Ascending aorta (tissue), 2 donors: ENCODE results near the gene CTDP1. TPM values are rescaled to one million over a fixed set of nuclear protein-coding genes. Genes with fewer than 3 reads are reported as not detected.
A peak's percentile ranks its signal among the peaks of the same experiment; 100 is the strongest.

Source experiments
- DNase-seq, 2 donors: peaks; one replicate each; pipeline ENCODE4 v3.0.0-alpha.2; 2019; ENCODE audit warnings: low spot score in 2 of 2
- H3K27ac ChIP-seq, 2 donors: fragments of 200-600 bp; sonication (generic); one replicate each; pipeline ENCODE4 v1.5.1; 2016 to 2017; ENCODE audit warnings: mild to moderate bottlenecking in 1 of 2
- H3K27me3 ChIP-seq: fragments of 200-600 bp; sonication (generic); one replicate; pipeline ENCODE4 v1.5.1; 2017
- H3K36me3 ChIP-seq, 2 donors: fragments of 200-600 bp; sonication (generic); one replicate each; pipeline ENCODE4 v1.5.1; 2016
- H3K4me1 ChIP-seq, 2 donors: fragments of 200-600 bp; sonication (generic); one replicate each; pipeline ENCODE4 v1.5.1; 2016 to 2017; ENCODE audit warnings: mild to moderate bottlenecking in 1 of 2
- H3K4me3 ChIP-seq, 2 donors: fragments of 200-600 bp; sonication (generic); one replicate each; pipeline ENCODE4 v1.5.1; 2016 to 2017; ENCODE audit warnings: mild to moderate bottlenecking in 1 of 2
- H3K9me3 ChIP-seq, 2 donors: fragments of 200-600 bp; sonication (generic); one replicate each; pipeline ENCODE4 v1.5.1; 2016
- intact Hi-C: fragments of 100-400 bp; cut with DNase I; formaldehyde crosslinking; loops from one replicate; pipeline ENCODE4 v1.15.1; 2023
- total RNA-seq: library from RNA; depleted of rRNA; stranded (reverse); fragments of >200 nt; gene quantifications from one replicate; pipeline ENCODE4 v1.1.0, GENCODE V29; 2016
- TF ChIP-seq, protein P1 (sequence below), 3 experiments: fragments of 200-600 bp in 2 of 3; fragments of 450-650 bp in 1 of 3; sonication (generic) in 2 of 3; IDR thresholded peaks; one replicate each; pipeline ENCODE4 v1.5.1; 2016 to 2019; ENCODE audit warnings: antibody characterized with exemption in 3 of 3, mild to moderate bottlenecking in 1 of 3, moderate library complexity in 1 of 3

Gene CTDP1
- total RNA-seq, 1 donor from 2014 or later, result 31.7 TPM

DNA sequence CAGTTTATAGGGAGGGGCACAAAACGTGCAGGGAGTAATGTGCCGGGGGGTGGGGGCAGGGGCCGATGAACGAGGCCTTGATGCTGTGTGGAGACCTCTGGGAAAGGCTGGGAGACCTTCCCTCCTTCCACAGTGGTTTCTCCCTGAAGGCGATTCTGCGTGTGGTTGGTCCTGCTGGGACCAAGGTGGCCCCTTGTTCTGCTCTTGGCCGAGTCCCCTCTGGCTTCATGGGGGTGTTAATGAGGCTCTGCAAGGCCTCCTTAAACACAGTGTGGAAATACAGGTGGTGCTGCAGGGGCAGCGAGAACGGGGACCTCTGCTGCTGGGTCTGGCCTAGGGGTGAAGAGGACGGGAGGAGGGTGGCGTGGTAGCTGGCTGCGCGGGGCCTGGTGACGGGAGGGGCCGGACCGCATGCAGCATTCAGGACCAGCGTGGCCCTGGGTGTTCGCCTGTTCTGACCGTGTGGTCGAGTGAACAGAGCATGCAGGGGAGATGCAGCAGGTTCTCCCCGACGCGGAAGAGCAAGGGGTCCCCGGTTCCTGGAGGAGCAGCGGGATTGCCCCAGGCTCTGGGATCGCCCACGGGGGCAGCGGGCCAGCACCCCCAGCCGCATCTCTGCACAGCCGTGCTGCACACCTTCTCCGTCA lies 76.0 kb downstream of the CTDP1 start:
- Histone ChIP-seq H3K36me3 (peaks cover 28 to 32% of the 10 kb centered on the region in 2 donors), H3K4me3 (no peak overlapping the region), H3K27ac (no peak overlapping the region), H3K27me3 (no peaks in the 10 kb centered on the region), H3K9me3 (peaks cover 0 to 21% of the 10 kb centered on the region in 2 donors), H3K4me1 (no peaks in the 10 kb centered on the region)
- TF ChIP-seq, protein P1, sequence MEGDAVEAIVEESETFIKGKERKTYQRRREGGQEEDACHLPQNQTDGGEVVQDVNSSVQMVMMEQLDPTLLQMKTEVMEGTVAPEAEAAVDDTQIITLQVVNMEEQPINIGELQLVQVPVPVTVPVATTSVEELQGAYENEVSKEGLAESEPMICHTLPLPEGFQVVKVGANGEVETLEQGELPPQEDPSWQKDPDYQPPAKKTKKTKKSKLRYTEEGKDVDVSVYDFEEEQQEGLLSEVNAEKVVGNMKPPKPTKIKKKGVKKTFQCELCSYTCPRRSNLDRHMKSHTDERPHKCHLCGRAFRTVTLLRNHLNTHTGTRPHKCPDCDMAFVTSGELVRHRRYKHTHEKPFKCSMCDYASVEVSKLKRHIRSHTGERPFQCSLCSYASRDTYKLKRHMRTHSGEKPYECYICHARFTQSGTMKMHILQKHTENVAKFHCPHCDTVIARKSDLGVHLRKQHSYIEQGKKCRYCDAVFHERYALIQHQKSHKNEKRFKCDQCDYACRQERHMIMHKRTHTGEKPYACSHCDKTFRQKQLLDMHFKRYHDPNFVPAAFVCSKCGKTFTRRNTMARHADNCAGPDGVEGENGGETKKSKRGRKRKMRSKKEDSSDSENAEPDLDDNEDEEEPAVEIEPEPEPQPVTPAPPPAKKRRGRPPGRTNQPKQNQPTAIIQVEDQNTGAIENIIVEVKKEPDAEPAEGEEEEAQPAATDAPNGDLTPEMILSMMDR (IDR thresholded peaks at IDR 0.05), result no peak
- intact Hi-C loops, result no loop called here
- peak in 1 of 2 donors; percentile 42 for DNase-seq

DNA sequence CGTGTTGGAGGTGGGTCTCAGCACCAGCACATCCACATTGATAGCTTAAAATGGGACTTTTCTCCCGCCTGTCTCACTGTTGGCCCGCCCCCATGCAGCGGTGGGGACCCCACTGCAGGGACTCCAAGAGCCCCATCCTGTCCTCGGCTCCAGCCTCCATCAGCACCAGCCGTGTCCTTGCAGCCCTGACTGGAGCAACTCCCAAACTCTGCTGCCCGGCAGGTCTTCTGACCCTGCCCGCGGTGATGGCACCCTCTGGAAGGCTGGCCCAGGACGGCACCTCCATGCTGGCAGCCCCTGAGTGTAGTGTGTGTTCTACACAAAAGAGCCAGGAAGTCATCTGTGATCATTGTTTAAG lies 76.5 kb downstream of the CTDP1 start:
- Histone ChIP-seq H3K9me3 (peaks cover 0 to 21% of the 10 kb centered on the region in 2 donors), H3K4me1 (no peaks in the 10 kb centered on the region), H3K27me3 (no peaks in the 10 kb centered on the region), H3K36me3 (peaks cover 28 to 32% of the 10 kb centered on the region in 2 donors), H3K27ac (no peak overlapping the region), H3K4me3 (no peak overlapping the region)
- intact Hi-C loops, result no loop called here
- TF ChIP-seq, protein P1 (IDR thresholded peaks at IDR 0.05), result no peak
- peak in 1 of 2 donors; percentile 55 for DNase-seq

DNA sequence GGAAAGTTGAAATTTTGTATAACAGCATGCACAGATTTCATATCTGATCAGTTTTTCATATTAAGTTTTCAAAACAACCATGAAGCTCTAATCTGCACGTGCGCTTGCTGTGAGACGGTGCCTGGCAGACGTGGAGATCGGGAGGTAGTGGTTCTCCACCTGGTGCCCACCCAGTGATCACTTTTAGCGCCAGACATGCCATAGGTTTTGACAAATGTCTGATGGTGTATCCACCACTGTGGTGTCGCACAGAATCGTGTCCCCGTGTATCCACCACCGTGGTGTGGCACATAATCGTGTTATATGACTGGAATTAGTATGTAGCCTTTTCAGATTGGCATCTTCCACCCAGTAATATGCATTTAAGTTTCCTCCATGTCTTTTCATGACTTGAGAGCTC lies 77.2 kb downstream of the CTDP1 start:
- Histone ChIP-seq H3K27me3 (no peaks in the 10 kb centered on the region), H3K27ac (no peak overlapping the region), H3K36me3 (peaks cover 28 to 32% of the 10 kb centered on the region in 2 donors), H3K4me1 (no peaks in the 10 kb centered on the region), H3K4me3 (no peak overlapping the region), H3K9me3 (peaks cover 0 to 21% of the 10 kb centered on the region in 2 donors)
- TF ChIP-seq, protein P1 (IDR thresholded peaks at IDR 0.05), result no peak
- DNase-seq, result peak in 1 of 2 donors; percentile 19
- intact Hi-C loops, result no loop called here

DNA sequence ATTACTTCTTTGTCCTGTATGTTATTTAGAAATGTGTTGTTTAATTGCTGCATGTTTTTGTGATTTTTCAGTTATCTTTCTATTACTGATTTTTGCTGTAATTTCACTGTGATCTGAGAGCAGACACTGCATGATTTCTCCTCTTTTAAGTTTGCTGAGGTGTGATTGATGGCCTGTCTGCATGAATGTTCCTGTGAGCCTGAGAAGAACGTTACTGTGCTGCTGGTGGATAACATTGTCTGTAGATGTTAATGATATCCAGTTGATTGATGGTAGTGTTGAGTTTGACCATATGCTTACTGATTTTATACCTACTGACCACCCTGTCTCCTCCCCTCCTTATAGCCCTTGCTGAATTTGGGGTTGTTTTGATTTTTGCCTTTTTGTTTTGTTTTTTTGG lies 80.7 kb downstream of the CTDP1 start:
- TF ChIP-seq, protein P1 (IDR thresholded peaks at IDR 0.05), result no peak
- peaks cover 6 to 9% of the 10 kb centered on the region in 2 donors for H3K36me3 ChIP-seq
- no peak for DNase-seq
- peaks cover 0 to 21% of the 10 kb centered on the region in 2 donors for H3K9me3 ChIP-seq
- no peaks in the 10 kb centered on the region for H3K27me3 ChIP-seq
- no peak overlapping the region for H3K4me3 ChIP-seq
- no peaks in the 10 kb centered on the region for H3K4me1 ChIP-seq
- intact Hi-C loops, result no loop called here
- no peak overlapping the region for H3K27ac ChIP-seq

DNA sequence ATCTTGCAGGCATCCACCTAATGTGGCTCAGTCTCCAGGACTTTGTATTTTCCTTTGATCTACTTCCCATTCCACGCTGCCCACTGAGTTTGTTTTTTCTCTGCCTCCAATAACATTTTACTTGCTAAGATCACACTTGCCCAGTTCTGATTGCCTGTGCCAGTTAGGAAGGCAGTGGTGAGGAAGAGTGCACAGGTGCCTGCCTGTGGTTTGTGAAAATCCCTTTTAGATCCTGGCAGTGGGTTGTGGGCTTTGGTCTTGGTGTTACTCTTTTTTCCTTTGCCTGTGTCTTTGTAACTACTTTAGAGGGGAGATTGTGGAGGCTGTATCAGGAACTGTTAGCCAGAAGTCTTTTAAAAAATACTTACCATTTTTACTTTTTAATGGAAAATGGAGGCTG lies 81.3 kb downstream of the CTDP1 start:
- intact Hi-C loops, result no loop called here
- peaks cover under 1 to 4% of the 10 kb centered on the region in 2 donors for H3K36me3 ChIP-seq
- H3K4me3 ChIP-seq, result no peak overlapping the region
- no peaks in the 10 kb centered on the region for H3K4me1 ChIP-seq
- peaks cover 0 to 21% of the 10 kb centered on the region in 2 donors for H3K9me3 ChIP-seq
- DNase-seq, result no peak
- TF ChIP-seq, protein P1 (IDR thresholded peaks at IDR 0.05), result no peak
- H3K27me3 ChIP-seq, result no peaks in the 10 kb centered on the region
- no peak overlapping the region for H3K27ac ChIP-seq
